CD14-positive monocyte (primary cell): ENCODE data around the gene SOBP. TPM values are rescaled to one million over a fixed set of nuclear protein-coding genes. Genes with fewer than 3 reads are reported as not detected.

Experiments used
- DNase-seq, 3 donors: peaks; one replicate each; pipeline ENCODE4 v3.0.0-alpha.2; 2011 to 2022
- H2AFZ ChIP-seq: 2 replicates; pipeline ENCODE4 v1.6.0; 2012; ENCODE audit warnings: mild to moderate bottlenecking, low read depth, low read length, inconsistent platforms; ENCODE audit not compliant: insufficient read depth, poor library complexity, severe bottlenecking
- H3K27ac ChIP-seq, 2 donors: 1 replicate in 1 of 2; 2 replicates in 1 of 2; pipeline ENCODE4 v1.5.1; 2012 to 2013; ENCODE audit warnings: low read length in 2 of 2, control low read depth in 1 of 2, inconsistent platforms in 1 of 2, low read depth in 1 of 2, mild to moderate bottlenecking in 1 of 2
- H3K27me3 ChIP-seq, 2 donors: one replicate each; pipeline versions ENCODE4 v1.6.0 to v1.6.1; 2011 to 2013; ENCODE audit warnings: low read length in 2 of 2; ENCODE audit not compliant: control insufficient read depth in 2 of 2, insufficient read depth in 2 of 2
- H3K36me3 ChIP-seq, 2 donors: replicated peaks in 1 of 2; 1 replicate in 1 of 2; 2 replicates in 1 of 2; pipeline versions ENCODE4 v1.5.1 to v1.6.1; 2012 to 2013; ENCODE audit warnings: low read length in 2 of 2, control low read depth in 1 of 2, inconsistent platforms in 1 of 2, mild to moderate bottlenecking in 1 of 2; ENCODE audit not compliant: insufficient read depth in 2 of 2, control insufficient read depth in 1 of 2
- H3K4me1 ChIP-seq, 2 donors: 1 replicate in 1 of 2; 2 replicates in 1 of 2; pipeline versions ENCODE4 v1.5.1 to v1.6.1; 2012 to 2013; ENCODE audit warnings: low read length in 2 of 2, control low read depth in 1 of 2, inconsistent platforms in 1 of 2, mild to moderate bottlenecking in 1 of 2, moderate library complexity in 1 of 2; ENCODE audit not compliant: insufficient read depth in 2 of 2, control insufficient read depth in 1 of 2
- H3K4me2 ChIP-seq: replicated peaks from 2 replicates; pipeline ENCODE3; 2012; ENCODE audit warnings: low read length, moderate library complexity, mild to moderate bottlenecking; ENCODE audit not compliant: poor library complexity, severe bottlenecking; ENCODE audit errors: extremely low read depth
- H3K4me3 ChIP-seq, 3 experiments: fragments of 200-600 bp in 1 of 3; sonication (generic) in 1 of 3; replicated peaks in 1 of 3; 1 replicate in 2 of 3; 2 replicates in 1 of 3; pipeline ENCODE4 v1.5.1; 2011 to 2013; ENCODE audit warnings: low read length in 3 of 3, mild to moderate bottlenecking in 3 of 3, control low read depth in 2 of 3, low read depth in 2 of 3, inconsistent platforms in 1 of 3, moderate library complexity in 1 of 3
- H3K79me2 ChIP-seq: 2 replicates; pipeline ENCODE4 v1.6.0; 2012; ENCODE audit warnings: mild to moderate bottlenecking, control low read depth, inconsistent platforms, low read length, moderate library complexity; ENCODE audit not compliant: insufficient read depth
- H3K9ac ChIP-seq: 2 replicates; pipeline ENCODE4 v1.6.0; 2017; ENCODE audit warnings: low read length, mild to moderate bottlenecking; ENCODE audit not compliant: insufficient read depth, poor library complexity, severe bottlenecking
- H3K9me3 ChIP-seq, 2 donors: replicated peaks in 1 of 2; 1 replicate in 1 of 2; 2 replicates in 1 of 2; pipeline versions ENCODE4 v1.5.1 to v1.6.1; 2012 to 2013; ENCODE audit warnings: low read length in 2 of 2, control low read depth in 1 of 2; ENCODE audit not compliant: control insufficient read depth in 1 of 2, insufficient read depth in 1 of 2
- H4K20me1 ChIP-seq: 2 replicates; pipeline ENCODE4 v1.6.0; 2012; ENCODE audit warnings: mild to moderate bottlenecking, low read length, control low read depth, moderate library complexity; ENCODE audit not compliant: insufficient read depth
- H3K27ac Mint-ChIP-seq, 7 donors: one replicate each; pipeline ENCODE4 v1.8.0; 2020; ENCODE audit warnings: mild to moderate bottlenecking in 7 of 7, mixed read lengths in 7 of 7, moderate library complexity in 6 of 7, inconsistent platforms in 2 of 7
- H3K27me3 Mint-ChIP-seq, 3 donors: one replicate each; pipeline ENCODE4 v1.8.0; 2021 to 2022; ENCODE audit warnings: low read depth in 3 of 3, mild to moderate bottlenecking in 3 of 3, mixed read lengths in 3 of 3, moderate library complexity in 3 of 3, inconsistent platforms in 1 of 3
- H3K36me3 Mint-ChIP-seq, 2 donors: one replicate each; pipeline ENCODE4 v1.8.0; 2020; ENCODE audit warnings: mixed read lengths in 2 of 2, inconsistent platforms in 1 of 2, mild to moderate bottlenecking in 1 of 2
- H3K4me1 Mint-ChIP-seq: one replicate; pipeline ENCODE4 v1.8.0; 2020; ENCODE audit warnings: mild to moderate bottlenecking, mixed read lengths
- H3K4me3 Mint-ChIP-seq, 2 donors: one replicate each; pipeline ENCODE4 v1.8.0; 2020; ENCODE audit warnings: mild to moderate bottlenecking in 2 of 2, mixed read lengths in 2 of 2, moderate library complexity in 1 of 2
- H3K9me3 Mint-ChIP-seq, 7 donors: one replicate each; pipeline ENCODE4 v1.8.0; 2020 to 2022; ENCODE audit warnings: mixed read lengths in 7 of 7, mild to moderate bottlenecking in 6 of 7, moderate library complexity in 6 of 7, inconsistent platforms in 2 of 7
- CTCF ChIP-seq: fragments of 200-600 bp; IDR thresholded peaks from one replicate; pipeline ENCODE4 v1.8.0; 2022; ENCODE audit warnings: antibody characterized with exemption, mild to moderate bottlenecking
- WGBS: methylation state at CpG from one replicate; pipeline ENCODE4 v1.1.5; 2013; ENCODE audit warnings: missing lambda C conversion rate; ENCODE audit not compliant: insufficient coverage; 5-methylcytosine and 5-hydroxymethylcytosine counted together
- intact Hi-C, 2 donors: fragments of 100-400 bp; cut with micrococcal nuclease; formaldehyde crosslinking; loops; one replicate each; pipeline versions ENCODE4 v1.15.0 to v1.15.1; 2023
- polyA plus RNA-seq, 3 donors: library from polyadenylated mRNA; depleted of rRNA in 1 of 3; unstranded in 2 of 3; stranded (reverse) in 1 of 3; fragments of 300-500 nt in 2 of 3; fragments of >200 nt in 1 of 3; fragmentation: Illumina TruSeq in 2 of 3; gene quantifications; 1 replicate in 2 of 3; 2 replicates in 1 of 3; pipeline ENCODE4 v1.2.3, GENCODE V29; 2012 to 2021

The SOBP gene
- polyA plus RNA-seq, 3 donors, result not detected

GRCh38 chr6:107585815-107586435, 96.0 kb downstream of the SOBP start:
- H3K27me3 ChIP-seq, result peaks cover 0 to 2% of the 10 kb centered on the region in 2 donors
- intact Hi-C loops, result no loop called here
- no peaks in the 10 kb centered on the region for H3K4me1 ChIP-seq
- DNase-seq, result no peak
- no peaks in the 10 kb centered on the region for H3K79me2 ChIP-seq
- H3K36me3 Mint-ChIP-seq, result no peaks in the 10 kb centered on the region
- WGBS, result no CpG with 5 or more reads among the region's 5 CpGs
- no peak overlapping the region for H3K27ac ChIP-seq
- H3K4me2 ChIP-seq, result no peak overlapping the region
- H2AFZ ChIP-seq, result no peak overlapping the region
- H4K20me1 ChIP-seq, result no peaks in the 10 kb centered on the region
- peaks cover 3 to 17% (median 4%) of the 10 kb centered on the region in 3 donors for H3K27me3 Mint-ChIP-seq
- no peaks in the 10 kb centered on the region for H3K9me3 Mint-ChIP-seq
- peaks cover 1% of the 10 kb centered on the region for H3K4me1 Mint-ChIP-seq
- no peaks in the 10 kb centered on the region for H3K36me3 ChIP-seq
- no peaks in the 10 kb centered on the region for H3K9me3 ChIP-seq
- H3K9ac ChIP-seq, result no peak overlapping the region
- no peak overlapping the region for H3K4me3 ChIP-seq
- H3K27ac Mint-ChIP-seq, result no peak overlapping the region
- TF ChIP-seq CTCF, result no peak
- no peak overlapping the region for H3K4me3 Mint-ChIP-seq

- DNase-seq, result no peak
- no CpG with 5 or more reads among the region's 5 CpGs for WGBS
- Histone ChIP-seq H3K4me2 (no peak overlapping the region), H3K27me3 (peaks cover 0 to 6% of the 10 kb centered on the region in 2 donors), H3K9me3 (no peaks in the 10 kb centered on the region), H2AFZ (no peak overlapping the region), H4K20me1 (no peaks in the 10 kb centered on the region), H3K79me2 (no peaks in the 10 kb centered on the region), H3K36me3 (no peaks in the 10 kb centered on the region), H3K4me3 (no peak overlapping the region), H3K27ac (no peak overlapping the region), H3K4me1 (no peaks in the 10 kb centered on the region), H3K9ac (no peak overlapping the region)
- no peak overlapping the region for H3K4me3 Mint-ChIP-seq
- no peak overlapping the region for H3K27ac Mint-ChIP-seq
- peaks cover 0 to 2% (median 0%) of the 10 kb centered on the region in 7 donors for H3K9me3 Mint-ChIP-seq
- no peaks in the 10 kb centered on the region for H3K36me3 Mint-ChIP-seq
- H3K27me3 Mint-ChIP-seq, result peaks cover 2 to 11% (median 6%) of the 10 kb centered on the region in 3 donors
- peaks cover 1% of the 10 kb centered on the region for H3K4me1 Mint-ChIP-seq
- intact Hi-C loops, result no loop called here
- TF ChIP-seq CTCF, result no peak
These were observed 97.5 kb downstream of the SOBP start for GRCh38 chr6:107587451-107587850.
